ENCODE results near the gene BIRC6.
"Not testable (repeated sequence)": the region's sequence is repeated elsewhere in the genome, so short reads cannot be mapped to it uniquely, and the experiment has no call there.

The BIRC6 gene

GRCh38 chr2:32617599-32618189, 260.9 kb downstream of the BIRC6 start:
- DNase-seq (ENCODE audit: low read depth in 3 of 3): no peak

GRCh38 chr2:32622570-32623310, 265.9 kb downstream of the BIRC6 start:
- DNase-seq (ENCODE audit: low read depth in 3 of 3): no peak

GRCh38 chr2:32623311-32623706, 266.5 kb downstream of the BIRC6 start:
- DNase-seq (ENCODE audit: low read depth in 3 of 3): no peak

GRCh38 chr2:32624812-32625211, 268.0 kb downstream of the BIRC6 start:
- DNase-seq (ENCODE audit: low read depth in 3 of 3): no peak

- DNase-seq (ENCODE audit: low read depth in 3 of 3): no peak
Measured at GRCh38 chr2:32626639-32627221, 269.9 kb downstream of the BIRC6 start.

GRCh38 chr2:32627441-32627813, 270.6 kb downstream of the BIRC6 start:
- peak in 1 of 3 experiments; percentile 21 for DNase-seq (ENCODE audit: low read depth in 3 of 3)

GRCh38 chr2:32627814-32628579, 271.2 kb downstream of the BIRC6 start, which contains the start of gene TTC27:
TTC27 (plus strand) TSS chr2:32628050; CDS start chr2:32628293, 243 bp downstream.
- DNase-seq (ENCODE audit: low read depth in 3 of 3): peak; percentile 89 to 94 (median 90)

- DNase-seq (ENCODE audit: low read depth in 3 of 3): peak in 1 of 3 experiments; percentile 28
Measured at GRCh38 chr2:32632089-32632488, 275.3 kb downstream of the BIRC6 start.

GRCh38 chr2:32633040-32633439, 276.2 kb downstream of the BIRC6 start:
- DNase-seq (ENCODE audit: low read depth in 3 of 3): no peak

- not testable (repeated sequence) for DNase-seq (ENCODE audit: low read depth in 3 of 3)
Measured at GRCh38 chr2:32638548-32638947, 281.7 kb downstream of the BIRC6 start.

GRCh38 chr2:32641180-32641579, 284.4 kb downstream of the BIRC6 start:
- no peak for DNase-seq (ENCODE audit: low read depth in 3 of 3)

- no peak for DNase-seq (ENCODE audit: low read depth in 3 of 3)
Measured at GRCh38 chr2:32647180-32647651, 290.4 kb downstream of the BIRC6 start.

GRCh38 chr2:32652555-32653209, 295.9 kb downstream of the BIRC6 start:
- no peak for DNase-seq (ENCODE audit: low read depth in 3 of 3)

GRCh38 chr2:32656069-32656468, 299.2 kb downstream of the BIRC6 start:
- no peak for DNase-seq (ENCODE audit: low read depth in 3 of 3)

- DNase-seq (ENCODE audit: low read depth in 3 of 3): no peak
Measured at GRCh38 chr2:32663864-32664263, 307.0 kb downstream of the BIRC6 start.

GRCh38 chr2:32666704-32667103, 309.9 kb downstream of the BIRC6 start:
- DNase-seq (ENCODE audit: low read depth in 3 of 3): no peak

GRCh38 chr2:32668254-32668653, 311.4 kb downstream of the BIRC6 start:
- DNase-seq (ENCODE audit: low read depth in 3 of 3): no peak
